Hindlimb muscle (tissue), 1 donor: ENCODE measurements around the gene CROCC2. TPM values are rescaled to one million over a fixed set of nuclear protein-coding genes. Genes with fewer than 3 reads are reported as not detected.

Experiments used
- DNase-seq: peaks from one replicate; pipeline ENCODE4 v3.0.0-alpha.2; 2013
- polyA plus RNA-seq: library from polyadenylated mRNA; unstranded; fragments of 120-200 nt; gene quantifications from one replicate; pipeline ENCODE4 v1.2.1, GENCODE V29; 2013; ENCODE audit not compliant: insufficient read length

The CROCC2 gene
- polyA plus RNA-seq, 1 donor = 0.22 TPM

DNA sequence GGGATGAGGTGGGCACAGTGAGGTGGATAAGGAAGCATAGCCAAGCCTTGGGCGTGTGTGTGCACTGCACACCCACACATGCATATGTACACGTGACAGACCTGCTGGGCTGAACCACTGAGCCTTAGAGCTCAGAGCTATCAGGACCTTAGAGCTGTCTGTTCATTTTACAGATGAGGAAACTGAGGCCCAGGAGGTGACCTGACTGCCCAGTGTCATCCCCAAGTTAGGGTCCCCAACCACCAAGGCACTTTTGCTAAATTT, 84.1 kb downstream of the CROCC2 start:
- no peak for DNase-seq

DNA sequence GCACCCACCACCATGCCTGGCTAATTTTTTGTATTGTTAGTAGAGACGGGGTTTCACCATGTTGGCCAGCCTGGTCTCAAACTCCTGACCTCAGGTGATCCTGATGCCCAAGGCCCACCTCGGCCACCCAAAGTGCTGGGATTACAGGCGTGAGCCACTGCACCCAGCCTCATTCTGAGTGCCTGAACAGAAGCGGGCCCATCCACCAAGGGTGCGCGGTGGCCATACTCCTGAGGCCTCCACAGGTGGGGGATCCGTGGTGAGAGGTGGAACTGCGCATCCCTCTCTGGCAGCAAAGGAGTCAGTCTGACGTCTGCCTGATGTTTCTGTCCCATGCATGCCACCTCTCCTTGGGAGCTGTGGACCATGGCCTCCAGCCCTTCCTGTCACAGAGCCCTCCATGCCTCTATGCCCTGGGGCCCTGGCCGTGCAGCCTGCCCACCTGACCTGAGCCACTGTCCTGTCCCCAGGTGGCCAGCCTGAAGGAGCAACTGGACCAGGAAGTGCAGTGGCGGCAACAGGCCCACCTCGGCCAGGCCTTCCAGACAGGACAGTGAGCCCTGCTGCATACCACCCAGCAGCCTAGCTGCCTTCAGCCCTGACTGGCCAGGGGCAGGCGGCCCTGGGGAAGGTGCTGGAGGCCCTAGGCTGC, 84.7 kb downstream of the CROCC2 start:
- DNase-seq = no peak

DNA sequence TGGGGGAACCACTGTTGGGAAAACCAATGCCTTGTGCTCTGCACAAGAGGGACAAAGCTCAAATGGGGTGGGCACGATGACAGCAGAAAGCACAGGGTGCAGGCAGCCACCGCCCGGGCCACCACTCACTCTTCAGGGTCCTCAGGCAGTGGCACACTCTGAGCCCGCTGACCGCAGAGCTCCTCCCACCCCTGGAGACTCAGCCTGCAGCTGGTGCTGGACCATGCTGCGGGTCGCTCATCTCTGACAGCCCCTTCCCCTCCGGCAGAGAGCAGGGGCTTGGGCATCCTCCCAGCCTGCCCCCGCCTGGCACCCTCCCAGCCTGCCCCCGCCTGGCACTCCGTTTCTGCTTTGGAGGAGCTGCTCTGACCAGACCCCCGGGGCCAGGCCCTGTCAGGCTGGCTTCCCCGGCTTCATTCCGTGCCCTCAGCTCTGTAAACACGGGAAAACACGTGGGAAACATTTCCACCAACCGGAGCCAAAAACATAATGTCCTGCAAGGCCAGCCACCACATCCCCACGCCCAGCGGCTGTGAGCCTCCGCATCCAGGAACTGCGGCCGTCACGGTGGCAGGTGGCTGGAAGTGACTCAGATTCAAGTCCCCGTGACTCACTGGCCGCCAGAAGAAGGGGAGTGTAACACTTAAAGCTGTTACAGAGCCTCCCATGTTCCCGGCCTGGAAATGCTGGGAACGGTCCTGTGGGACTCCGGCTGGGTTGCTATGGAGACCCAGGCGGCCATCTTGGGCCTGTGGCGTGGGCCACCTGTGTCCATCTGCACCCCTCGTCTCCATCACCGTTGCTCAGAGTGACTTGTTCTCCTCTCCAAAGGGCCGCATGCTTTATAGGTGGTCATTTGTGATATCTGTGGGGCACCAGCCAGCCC, 85.5 kb downstream of the CROCC2 start:
- peak; percentile 81 for DNase-seq

DNA sequence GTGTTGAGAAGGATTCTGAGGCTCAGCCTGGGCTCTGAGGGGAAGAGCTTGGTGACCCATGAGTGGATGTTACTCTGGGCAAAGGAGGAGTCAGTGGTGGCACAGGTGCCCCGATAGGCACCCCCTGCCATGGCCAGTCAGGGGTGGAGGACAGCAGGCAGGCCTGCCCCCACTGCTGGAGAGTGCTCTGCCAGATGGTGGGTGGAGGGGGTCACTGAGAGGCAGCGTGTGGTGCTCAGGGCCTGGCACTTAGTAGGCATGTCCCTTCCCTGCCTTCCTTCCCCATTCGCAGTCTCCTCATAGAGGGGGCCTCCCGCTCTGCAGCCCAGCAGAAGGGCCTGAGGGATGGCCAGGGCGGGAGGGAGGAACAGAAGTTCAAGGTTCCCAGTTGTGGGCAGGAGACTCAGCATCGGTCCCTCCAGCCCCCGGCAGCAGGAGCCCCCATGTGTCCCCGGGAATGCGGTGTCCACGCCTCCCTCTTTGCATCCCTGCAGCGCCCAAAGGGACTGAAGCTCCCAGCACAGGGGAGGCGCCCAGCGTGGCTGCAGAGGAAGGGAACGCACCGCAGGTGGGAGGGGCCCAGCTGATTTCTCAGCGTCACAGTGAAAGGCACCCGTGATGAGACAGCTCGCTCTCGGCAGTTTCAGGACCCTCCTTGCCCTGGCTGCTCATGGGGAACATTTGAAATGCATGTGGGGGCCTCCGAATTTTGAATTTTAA, 86.6 kb downstream of the CROCC2 start:
- DNase-seq = no peak

DNA sequence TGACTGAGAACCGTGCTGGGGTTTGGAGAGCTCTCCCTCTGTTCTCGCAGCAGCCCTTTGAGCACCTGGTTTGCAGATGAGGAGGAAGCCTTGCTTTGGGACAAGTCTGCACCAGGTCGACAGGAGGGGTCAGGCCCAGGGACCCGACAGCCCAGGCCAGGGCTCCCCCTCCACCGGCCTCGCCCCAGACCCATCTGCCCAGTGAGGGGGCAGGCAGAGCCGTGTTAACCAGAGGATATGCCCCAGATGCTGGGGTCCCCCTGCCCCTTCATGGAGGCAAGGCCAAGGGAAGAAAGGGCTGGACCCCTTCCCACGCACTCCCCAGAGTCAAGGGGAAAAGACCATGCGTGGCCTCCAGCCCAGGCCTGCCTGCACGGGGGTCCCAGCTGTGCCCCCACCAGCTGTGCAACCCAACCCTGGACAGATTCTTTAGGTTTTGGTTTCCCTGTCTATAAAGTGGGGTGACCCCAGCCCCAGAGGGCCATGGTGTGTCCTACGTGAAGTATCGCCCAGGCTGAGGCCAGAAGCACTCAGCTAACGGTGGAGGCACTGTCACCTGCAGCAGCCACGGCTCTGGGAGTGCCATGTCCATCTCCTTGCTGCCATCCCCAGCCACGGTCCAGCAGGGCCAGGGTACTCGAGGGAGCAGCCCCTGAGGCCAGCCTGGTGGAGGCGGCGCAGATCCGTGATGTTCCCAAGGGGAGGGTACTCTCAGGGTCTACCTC, 87.5 kb downstream of the CROCC2 start:
- DNase-seq = no peak

DNA sequence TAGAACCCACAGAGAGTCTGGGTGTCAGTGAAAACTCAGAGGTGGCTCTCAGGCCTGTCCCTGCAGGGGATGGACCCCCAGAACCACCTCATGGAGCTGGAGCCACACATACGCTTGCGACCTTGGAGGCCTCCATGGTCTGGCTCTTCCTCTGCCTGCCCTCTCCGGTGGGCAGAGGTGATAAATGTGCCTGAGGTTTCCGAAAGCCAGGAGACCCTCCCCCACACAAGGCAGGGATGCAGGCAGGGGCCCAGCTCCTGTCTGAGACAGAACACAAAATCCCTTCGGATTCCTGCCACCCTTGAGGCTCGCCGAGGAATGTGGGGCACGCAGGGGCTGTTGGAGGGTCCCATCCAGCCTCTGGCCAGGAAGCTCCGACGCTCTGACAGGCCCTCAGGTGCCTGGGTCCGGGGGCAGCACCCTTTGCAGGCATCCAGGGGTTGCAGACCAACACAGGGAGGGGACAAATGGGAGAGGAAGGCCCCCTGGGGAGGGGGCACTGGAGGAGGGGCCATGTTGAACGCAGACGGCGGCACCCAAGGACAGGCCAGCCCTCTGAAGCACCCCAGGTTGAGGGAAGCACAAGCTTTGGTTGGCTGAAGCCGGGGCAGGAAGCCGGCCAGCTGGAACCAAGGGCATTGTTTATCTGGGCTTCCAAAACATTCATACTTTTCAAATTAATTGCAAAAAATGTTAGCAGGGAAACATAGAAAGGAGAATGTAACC, 88.2 kb downstream of the CROCC2 start:
- DNase-seq = no peak

DNA sequence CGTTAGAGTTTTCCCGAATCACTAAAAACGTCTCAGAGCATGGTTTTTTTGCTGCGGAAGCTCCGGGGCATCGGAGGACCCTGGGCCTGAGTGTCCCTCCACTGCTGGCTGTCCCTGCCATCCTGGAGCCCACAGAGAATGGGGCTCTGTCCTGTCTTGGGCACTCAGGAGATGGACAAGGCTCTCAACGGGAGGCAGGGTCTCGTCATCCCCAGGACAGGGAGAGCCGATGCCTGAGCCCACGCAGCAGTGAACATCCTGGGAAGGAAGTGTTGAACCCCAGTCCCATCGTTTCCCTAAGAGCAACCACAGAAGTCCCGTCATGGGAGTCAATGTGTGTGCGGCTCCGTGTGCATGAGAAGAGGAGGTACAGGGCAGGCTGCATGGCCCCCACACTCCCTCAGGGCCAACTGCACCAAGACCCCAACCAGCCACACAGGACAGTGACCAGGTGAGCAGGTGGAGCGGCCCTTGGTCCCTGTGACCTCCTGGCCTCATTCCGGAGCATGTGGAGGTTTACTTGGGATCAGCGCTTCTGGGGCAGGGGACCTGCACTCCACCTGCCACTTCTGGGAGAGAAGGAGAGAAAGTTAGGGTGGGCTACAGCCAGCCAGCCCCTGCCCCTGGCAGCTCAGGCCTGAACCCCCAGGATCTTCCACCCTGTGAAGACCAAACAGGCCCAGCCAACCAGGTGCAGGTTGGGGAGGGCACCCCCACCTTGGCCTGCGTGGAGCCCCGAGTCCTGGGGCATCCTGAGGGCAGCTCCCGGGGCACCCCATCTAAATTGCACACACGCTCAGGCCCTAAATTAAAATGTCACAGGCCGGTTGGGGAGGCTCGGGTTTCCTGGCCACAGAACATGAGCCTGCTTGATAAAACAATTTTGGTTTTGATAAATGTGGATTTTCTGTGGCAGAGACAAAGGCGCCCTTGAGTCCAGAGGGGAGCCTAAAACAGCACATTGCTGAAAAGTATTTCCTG, 89.2 kb downstream of the CROCC2 start:
- DNase-seq = no peak

DNA sequence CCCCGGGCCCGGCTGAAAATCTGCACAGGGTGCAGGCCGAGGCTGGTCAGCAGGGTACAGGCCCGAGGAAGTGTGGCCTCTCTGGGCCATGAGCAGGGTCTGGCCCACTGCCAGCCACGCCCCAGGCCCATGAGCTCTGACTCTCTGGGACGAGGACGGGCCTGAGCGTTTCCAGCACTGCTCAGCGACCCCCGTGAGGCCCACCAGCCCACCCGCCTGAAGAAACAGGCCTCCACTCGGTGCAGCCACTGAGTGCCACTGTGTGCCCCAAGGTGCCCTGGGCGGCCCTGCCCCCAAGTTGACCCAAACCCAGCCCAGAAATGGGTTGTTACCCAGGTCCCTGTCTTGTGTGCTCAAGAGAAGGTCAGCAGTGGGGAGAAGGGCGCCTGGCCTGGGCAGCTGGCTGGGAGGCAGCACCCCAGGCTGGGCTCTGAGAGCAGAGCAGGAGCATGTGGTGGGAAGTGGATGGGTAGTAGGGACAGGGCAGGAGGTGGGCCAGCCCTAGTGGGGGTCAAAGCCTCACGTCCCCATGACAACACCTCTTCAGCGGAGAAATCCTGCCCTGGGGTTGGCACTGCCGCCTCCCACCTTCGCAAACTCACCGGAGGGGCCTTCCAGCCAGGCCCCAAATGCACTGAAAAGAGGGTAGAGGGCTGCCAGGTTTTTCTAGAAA, 90.2 kb downstream of the CROCC2 start:
- DNase-seq = no peak

DNA sequence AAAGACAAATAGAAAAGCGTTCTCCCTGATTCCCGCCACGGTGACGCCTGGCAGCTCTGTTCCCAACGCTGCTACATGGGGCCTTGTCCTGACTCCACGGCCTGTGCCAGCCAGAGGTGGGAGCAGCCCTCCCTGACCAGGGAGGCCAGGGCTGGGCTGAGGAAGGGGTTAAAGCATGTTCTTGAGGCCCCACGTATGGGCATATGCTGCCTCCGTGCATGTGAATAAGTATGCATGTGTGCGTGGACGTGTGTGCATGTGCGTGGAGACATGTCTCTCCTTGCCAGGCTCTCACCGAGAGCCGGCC, 90.7 kb downstream of the CROCC2 start:
- no peak for DNase-seq

DNA sequence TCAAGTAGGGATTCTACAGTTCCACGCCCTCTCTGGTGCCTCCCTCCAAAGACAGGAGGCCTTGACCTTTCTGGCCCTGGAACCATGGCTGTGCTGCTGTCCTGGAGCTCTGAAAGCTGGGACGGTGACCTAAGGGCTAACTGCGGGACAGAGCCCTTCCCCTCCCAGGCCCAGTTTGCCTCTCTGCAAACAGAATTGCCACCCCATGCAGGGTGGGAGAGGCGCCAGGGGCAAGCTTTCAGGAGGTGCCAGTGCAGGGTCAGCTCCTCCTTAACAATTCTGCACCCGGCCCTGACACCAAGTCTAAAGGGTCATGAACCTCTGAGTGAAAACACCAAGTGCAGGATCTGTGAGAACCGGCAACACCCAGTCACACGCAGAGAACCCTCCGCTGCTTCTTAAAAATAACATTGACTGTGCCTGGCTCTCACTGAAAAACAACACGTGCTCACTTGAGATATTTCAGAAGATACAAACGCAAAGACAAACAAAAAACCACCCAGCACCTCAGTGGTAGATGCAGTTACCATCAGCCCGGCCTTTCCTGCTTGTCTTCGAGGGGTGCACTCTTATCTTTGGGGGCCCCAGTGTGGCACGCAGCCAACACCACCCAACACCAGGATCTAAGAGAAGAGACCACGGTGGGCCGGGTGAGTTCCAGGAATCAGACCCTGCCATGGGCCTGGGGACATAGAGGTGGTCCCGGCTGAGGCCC, 91.2 kb downstream of the CROCC2 start:
- DNase-seq = no peak

DNA sequence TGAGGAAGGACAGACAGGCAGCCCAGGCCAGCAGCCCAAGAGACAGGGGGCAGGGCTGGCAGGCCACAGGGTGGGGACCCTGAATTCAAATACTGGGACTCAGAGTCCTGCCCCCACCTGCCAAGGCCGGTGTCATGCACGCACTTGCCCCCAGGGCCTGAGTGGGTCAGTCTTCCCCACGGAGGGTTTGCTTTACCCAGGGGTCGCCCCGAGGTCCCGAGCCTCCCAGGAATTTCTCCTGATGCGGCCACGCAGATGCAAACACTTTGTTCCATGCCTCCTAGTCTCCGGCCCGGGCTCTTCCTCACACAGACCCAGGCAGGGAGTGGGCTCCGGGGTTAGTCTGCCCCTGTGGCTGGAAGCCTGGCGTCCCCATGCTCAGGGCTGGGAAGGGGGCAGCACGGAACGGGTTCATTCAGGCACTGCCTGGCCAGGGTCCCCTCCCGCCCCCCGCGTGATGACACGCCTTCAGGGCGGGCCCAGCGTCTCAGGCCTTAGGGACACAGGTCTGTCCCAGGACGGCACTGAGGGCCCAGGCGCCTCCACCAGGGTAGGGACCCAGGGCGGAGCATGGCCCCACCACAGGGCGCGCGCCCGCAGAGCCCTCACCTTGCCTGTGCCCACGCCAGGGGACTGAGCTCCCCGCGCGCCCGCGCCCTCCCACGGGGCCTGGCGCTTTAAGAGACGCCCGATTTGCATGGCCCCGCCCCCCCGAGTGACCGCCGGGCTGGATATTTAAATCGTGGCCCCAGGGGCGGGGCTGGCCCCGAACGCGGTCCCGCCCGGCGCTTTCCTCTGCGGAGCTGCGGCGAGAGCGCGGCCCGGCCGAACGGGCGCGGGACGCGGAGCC, 91.9 kb downstream of the CROCC2 start, which contains the start of gene SNED1:
Gene SNED1 (plus strand): TSS at position 763 of the 850 bp plus-strand sequence. CDS start 220 bp downstream, outside the sequence.
- DNase-seq = peak; percentile 79

DNA sequence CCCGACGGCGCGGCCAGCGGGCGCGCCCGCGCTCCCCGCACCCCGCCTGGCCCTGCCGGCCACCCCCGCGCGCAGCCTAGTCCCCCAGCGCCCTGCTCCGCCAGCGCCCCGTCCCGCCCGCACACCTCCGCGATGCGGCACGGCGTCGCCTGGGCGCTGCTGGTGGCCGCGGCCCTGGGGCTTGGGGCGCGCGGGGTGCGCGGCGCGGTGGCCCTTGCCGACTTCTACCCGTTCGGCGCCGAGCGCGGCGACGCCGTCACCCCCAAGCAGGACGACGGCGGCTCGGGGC, 92.5 kb downstream of the CROCC2 start:
- DNase-seq = no peak

DNA sequence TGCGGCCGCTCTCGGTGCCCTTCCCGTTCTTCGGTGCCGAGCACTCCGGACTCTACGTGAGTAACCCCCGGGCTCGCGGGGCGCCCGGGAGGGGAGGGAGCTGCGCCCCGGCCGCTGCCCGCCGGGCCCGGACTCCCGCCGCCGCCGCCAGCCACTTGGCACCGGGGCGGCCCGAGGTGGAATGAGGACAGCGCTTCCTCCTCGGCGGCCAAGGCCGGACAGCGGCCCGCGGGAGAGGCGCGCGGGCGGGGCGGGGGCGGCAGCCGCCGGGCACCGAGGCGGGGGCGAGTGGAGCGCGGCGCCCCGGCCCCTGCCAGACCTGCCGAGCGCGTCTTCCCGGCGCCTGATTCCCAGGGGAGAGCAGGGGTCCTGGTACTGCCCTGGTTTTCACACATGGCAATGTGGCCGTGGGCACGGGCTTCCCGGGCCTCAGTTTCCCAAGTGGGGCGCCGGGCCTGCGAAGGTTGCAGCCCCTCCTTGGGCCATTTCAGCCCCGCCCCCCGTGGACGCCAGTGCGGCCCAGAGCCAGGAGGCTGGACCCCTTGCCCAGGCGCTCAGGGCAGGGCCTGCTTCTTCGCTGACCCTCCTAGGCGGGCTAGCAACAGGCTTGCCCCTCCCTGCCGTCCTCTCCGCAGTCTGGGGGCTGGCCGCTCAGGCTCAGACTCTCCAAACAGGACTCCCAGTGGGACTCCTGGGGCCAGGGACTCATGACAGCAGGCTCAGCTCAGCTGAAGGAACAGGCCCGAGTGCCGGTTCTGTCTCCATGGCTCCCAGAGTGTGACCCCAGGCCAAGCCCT, 93.1 kb downstream of the CROCC2 start:
- DNase-seq = no peak

DNA sequence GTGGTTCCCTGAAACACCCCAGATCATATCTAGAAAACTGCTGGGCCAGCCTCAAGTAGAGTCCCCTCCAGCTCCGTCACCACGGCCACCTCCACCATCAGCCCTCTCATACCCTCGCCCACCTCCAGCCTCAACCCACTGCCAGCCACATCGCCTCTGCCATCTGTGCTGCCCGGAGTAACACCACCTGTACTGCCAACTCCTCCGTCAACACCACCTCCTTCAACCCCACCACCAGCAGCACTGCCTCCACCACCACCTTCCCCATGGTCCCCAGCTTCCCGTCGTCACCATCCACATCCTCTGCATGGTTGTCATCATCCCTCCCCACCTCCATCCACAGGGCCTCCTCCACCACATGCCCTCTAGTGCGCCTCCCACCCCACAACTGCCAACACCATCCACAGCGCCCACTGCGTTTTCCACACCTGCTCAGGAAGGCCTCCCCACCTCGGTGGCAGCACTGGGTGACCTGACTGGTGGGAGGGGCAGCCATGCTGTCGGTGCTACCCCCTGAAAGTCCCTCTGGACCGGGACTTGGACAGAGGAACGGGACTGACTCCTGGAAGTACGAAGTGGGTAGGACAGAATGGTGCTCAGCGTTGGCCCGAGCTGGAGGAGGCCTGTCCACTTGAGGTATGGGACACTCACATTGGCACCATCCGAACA, 93.9 kb downstream of the CROCC2 start:
- no peak for DNase-seq

DNA sequence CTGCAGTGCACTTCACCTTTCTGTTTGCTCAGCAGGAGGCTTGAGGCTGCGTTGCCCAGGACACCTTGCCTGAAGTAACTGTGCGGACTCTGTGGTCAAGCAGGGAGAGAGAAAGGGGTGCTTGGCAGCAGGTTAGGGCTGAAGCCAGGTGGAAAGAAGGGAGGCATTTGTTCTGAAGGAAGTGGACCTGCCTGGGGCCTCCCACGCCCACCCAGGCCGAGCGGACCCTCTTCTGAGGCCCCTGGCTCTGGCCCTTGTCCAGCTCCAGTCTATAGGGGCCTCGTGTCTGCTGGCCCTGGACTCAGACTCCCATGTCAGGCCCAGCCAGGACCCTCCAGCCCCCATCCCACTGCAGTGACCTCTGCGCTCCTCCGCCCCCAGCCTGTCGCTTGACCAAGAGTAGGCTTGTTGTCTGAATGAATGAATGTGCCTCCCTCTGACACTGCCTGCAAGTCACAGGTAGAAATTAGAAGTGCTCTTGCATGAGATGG, 94.7 kb downstream of the CROCC2 start:
- no peak for DNase-seq

DNA sequence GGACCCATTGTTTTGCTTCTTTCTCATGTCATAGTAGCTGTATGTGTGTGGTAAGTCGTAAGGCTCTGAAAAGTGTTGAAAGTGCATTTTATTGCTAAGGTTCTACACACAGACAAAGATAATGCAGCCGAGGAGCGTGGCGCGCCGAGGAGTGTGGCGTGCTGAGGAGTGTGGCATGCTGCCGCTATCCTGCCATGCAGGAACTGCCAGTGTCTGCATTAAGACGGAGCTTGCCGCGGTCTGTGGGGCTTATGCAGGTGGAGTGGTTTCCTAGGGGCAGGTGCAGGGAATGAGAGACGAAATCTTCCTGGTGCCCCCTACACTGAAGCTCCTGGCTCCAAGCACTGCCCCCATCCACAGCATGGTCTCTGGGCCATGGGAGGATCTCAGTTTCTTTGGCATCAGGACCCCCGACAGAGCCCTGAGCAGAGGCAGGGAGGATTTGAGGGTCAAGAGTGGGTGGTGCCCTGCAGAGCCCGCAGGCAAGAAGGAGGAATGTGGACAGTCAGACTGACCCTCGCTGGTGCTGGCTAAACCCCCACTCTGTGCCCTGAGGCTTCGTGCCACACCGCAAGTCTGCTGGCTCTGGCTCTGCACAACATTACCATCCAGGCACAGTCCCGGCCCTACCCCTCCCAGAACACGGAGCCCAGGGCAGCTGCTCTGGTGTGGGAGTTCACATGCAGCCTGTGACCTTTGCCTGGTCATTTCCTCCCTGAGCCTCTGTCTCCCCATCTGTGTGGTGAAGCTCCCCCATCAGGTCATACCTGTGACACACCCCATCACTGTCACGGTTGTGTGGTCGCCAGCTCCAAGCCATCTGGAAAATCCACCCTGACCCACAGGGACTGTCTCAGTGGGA, 95.5 kb downstream of the CROCC2 start:
- DNase-seq = no peak
